HG03460 (cell line): ENCODE measurements around the gene IQGAP3.
"Not testable (repeated sequence)": the region's sequence is repeated elsewhere in the genome, so short reads cannot be mapped to it uniquely, and the experiment has no call there.

Experiments used
- ATAC-seq: cut with Tn5 transposase; IDR thresholded peaks from one replicate; pipeline ENCODE4 v1.9.1; 2021; ENCODE audit not compliant: unreplicated experiment

Gene IQGAP3

GRCh38 chr1:156571261-156571852 is 1.0 kb downstream of the IQGAP3 start:
- ATAC-seq: no peak

GRCh38 chr1:156566436-156566835 is 5.9 kb downstream of the IQGAP3 start:
- no peak for ATAC-seq

DNA sequence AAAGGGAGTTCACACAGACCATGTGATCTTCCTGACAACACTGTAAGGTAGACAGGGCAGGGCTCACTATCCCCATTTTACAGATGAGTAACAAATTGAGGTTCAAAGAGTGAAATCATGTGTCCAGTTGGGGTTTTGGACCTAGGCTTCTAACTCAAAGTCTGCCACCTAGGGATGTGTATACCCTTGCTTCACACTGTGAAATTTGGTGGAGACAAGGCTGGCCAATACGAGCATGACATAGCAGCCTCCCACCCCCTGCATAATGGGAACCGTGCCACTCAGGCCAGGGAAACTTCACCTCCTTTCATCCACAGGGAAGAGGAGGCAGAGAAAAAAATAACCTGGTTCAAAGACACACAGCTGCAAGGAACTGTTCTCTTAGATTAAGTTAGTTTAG is 6.8 kb downstream of the IQGAP3 start:
- no peak for ATAC-seq

DNA sequence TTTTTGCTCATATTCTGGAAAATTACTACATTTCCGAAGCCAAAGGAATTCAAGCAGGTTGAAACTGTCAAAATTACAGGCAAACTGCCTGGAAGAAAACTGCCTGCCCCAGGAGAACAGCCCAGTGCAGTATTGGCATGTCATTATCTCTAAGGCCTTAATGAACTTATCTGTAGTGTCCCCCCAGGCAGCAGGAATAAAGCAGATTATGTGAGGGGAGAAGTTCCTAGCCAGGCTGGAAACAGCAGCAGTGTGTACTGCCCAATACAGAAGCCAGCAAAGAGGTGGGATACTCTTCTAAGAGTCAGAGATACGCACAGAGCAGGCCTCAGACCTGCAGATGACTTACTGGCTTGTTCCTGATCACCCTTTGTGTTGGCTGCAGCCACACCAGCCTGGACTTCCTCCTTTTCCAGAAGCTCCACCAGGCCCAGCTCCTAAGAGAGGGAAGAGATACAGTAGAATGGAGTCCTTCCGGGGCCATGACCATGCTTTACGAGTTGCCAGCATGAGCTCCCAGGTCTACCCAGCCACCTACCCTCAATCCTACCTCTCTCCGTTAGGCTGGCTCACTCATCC is 11.7 kb downstream of the IQGAP3 start:
- ATAC-seq: no peak

DNA sequence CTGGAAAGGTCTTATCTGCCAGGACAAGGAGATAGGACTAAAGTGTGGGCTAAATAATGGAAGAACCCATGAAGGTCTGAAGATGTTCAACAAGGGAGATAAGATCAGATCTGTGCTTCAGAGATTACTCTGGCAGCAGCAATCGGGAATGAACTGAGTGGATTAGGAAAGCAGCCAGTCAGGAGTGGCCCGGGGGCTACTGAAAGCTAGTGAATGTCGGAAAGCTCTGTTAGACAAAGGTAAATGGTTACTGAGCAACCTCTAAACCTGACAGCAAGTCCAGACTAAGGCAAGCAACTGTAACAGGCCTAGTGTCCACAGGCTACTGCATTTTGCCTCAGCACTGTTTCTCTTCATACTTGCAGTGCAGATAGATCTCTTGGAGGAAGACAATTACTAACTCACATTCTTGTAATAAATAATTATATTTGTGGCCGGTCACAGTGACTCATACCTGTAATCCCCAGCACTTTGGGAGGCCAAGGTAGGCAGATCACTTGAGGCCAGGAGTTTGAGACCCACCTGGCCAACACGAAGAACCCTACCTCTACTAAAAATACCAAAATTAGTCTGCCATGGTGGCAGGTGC is 12.5 kb downstream of the IQGAP3 start:
- ATAC-seq: no peak

DNA sequence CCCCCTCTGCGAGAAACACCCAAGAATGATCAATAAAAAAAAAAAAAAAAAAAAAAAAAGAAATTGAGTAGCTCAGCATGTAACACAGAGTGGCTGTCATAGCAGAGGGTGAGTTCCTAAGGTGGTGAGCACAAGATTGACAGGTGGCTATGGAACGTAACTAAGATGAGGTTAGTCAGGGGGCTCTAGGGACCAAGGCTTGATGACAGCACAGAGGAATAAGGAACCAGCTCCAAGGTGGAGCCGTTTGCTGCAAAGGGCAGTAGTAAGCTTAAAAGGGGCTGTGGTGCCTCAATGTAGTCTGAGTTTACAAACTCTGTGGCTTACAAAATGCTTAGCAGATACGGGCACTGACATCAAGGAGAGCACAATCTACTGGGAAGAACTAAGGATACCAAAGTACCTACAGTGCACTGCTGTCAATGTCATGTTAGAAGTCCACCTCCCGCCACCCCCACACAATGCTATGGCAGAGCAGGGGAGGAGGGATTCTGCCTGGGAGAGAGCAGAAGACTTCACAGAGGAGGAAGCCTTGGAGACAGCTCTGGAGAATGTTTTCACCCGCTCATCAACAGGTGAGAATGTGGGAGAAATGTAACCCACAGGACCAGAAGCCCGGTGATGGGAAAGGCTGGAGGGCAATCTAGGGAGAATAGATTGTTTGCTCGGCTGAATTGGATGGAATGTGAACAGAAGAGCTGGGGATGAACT is 13.1 kb downstream of the IQGAP3 start:
- ATAC-seq: no peak

DNA sequence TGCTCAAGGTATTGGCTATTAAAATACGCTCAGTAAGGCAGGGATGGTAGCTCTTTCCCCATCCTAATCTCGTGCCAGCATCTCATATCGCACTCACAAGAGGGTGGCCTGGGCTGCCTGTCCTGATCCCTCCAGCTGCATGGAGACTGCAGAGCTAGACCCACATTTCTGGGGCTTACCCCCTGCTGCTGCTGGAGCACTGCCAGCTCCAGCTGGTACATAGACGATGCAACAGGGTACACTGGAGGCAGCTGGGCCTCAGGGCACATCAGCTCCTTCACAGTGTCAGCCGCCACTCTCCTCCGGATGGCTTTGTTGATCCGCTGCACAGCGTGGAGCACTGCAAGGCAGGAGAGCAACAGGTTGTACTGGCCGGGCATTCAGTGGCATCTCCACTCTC is 16.0 kb downstream of the IQGAP3 start:
- ATAC-seq: no peak

DNA sequence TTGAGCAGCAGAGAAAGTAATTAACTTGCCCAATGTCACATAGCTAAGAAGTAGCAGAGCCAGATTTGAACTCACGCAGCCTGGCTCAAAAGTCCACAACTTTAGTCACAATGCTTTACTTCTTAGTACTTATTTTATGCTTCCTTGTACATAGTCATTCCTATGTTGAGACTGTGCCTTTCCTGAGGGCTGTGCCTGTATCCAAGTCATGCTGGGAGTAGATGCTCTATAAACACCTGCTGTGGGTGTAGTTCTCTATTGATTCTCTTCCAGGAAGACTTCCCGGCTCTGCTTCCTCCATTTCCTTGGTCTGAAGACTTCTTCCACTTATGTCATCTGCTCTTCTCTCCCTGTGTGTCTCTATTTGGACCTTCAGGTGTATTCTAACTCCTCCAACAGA is 16.6 kb downstream of the IQGAP3 start:
- no peak for ATAC-seq

DNA sequence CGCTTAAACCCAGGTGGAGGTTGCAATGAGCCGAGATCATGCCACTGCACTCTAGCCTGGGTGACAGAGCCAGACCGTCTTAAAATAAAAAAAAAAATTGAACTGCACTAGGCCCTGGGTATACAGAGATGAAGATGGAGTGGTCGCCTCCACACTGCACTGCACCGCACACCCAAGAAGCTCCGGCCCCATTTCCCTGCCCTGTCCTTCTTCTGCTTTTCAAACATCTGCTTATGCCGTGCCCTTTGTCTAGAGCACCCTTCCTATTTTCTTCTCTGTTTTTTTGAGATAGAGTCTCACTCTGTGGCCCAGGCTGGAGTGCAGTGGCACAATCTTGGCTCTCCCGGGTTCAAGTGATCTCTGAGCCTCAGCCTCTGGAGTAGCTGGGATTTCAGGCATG is 17.4 kb downstream of the IQGAP3 start:
- ATAC-seq: no peak

- no peak for ATAC-seq
Observed at GRCh38 chr1:156553860-156554485, 18.4 kb downstream of the IQGAP3 start.

DNA sequence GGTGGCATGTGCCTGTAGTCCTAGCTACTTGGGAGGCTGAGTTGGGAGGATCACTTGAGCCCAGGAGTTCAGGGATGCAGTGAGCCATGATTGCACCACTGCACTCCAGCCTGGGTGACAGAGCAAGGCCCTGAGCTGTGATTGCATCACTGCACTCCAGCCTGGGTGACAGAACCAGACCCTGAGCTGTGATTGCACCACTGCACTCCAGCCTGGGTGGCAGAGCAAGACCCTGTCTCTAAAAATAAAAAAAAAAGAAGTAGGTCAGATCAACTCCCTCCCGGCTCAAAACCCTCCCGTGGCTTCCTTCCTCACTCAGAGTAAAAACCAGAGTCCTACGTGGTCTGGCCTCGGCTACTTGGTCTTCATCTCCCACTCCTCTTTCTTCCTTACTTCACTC is 19.4 kb downstream of the IQGAP3 start:
- not testable (repeated sequence) for ATAC-seq

DNA sequence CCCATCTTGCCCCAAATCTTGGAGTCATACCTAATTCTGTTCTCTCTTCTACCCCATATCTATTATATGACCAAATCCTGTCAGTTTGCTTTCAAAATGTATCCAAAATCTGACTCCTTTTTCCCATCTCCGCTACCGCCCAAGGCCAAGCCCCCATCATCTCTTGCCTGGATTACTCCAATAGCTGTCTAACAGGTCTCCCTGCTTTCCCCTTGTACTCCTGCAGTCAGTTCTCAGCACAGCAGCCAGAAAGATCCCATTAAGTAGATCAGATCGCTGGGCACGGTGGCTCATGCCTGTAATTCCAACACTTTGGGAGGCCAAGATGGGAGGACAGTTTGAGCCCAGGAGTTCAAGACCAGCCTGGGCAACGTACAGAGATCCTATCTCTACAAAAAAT is 19.8 kb downstream of the IQGAP3 start:
- no peak for ATAC-seq

DNA sequence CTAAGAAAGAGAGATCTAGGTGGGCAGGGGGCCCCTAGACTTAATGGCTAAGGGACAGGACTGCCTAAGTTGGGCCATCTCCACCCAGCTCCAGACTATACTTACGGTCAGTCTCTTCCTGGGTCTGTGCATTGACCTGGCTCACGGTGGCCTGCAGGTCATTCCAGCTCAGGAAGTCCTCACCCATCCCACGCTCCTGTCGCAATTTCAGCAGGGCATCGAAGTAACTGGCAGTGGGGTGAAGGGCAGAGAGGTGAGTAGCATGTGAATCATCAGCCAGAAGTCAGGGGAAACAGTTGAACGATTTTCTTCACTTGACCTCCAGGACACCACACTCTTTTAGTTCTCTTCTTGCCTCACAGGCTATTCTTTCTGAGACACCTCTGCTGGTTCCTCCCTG is 20.5 kb downstream of the IQGAP3 start:
- no peak for ATAC-seq

DNA sequence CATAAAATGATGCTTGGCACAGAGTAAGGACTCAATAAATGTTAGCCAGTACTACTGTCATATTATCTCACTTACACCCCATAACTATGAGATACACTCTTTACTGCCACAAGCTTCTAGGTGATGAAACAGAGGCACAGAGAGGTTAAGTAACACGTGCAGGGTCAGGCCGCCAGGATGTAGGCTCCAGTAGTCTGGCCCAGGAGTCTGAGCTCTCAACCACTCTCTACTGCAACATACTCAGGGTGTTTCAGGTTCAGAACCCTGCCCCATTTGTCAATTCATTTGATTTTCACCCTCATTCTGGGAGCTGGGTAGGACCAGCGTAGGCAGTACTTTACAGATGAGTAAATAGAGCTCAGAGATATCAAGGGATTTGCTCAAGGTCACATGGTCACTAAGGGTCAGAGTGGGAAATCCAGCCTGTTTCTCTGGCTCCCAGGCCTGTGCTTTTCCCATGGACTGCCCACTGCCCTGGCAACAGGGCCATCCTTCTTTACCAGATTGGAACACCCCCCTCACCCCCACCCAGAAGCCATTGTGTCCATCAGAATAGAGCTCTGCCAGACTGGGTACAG is 21.2 kb downstream of the IQGAP3 start:
- ATAC-seq: no peak

GRCh38 chr1:156550346-156550745 is 22.0 kb downstream of the IQGAP3 start:
- no peak for ATAC-seq

DNA sequence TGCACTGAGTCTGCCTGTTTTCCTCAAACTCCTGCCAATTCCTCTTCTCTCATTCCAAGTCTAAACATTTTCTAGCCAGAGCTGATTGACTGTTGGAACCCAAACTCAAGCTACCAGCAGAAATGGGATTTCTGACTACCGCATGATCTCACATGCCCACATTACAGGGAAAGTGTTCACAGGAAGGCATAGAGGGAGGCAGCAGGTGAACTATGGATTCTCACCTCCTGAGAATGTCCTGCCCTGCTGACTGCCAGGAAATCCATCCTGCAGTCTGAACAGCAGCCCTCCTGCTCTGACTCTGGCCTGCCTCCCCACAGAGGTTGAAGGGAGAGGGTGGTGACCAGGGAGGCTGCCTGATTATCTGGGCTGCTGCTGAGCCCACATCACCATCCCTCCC is 22.5 kb downstream of the IQGAP3 start:
- ATAC-seq: no peak

DNA sequence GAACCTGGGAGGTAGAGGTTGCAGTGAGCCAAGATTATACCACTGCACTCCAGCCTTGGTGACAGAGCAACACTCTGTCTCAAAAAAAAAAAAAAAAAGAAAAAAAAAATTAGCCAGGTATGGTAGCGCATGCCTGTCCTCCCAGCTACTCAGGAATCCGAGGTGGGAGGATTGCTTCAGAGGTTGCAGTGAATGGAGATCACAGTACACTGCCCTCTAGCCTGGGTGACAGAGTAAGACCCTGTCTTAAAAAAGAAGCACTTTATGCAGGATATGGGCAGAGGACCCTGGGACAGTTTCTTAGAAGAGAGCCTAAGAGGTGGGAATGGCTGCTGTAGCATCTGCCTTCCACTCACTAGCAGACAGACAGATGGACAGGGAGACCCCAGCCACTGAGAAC is 23.0 kb downstream of the IQGAP3 start:
- no peak for ATAC-seq

DNA sequence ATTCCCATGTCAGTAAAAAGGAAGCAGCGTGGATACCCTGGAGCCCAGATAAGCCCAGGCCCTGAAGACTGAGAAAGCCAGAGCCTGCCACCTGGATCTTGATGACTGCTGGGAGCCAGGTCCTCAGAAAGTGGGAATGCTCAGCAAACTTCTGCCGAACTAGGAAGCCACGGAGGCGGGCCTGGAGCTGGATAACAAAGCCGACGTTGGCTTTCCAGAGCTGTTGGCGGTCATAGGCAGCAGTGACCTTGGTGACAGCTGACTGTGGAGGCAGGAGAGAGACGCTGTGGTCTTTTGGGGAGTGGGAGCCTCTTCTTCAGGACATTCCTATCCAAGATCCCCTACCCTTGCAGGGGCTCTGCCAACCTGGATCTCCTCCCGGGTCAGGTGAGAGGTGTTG is 24.4 kb downstream of the IQGAP3 start:
- no peak for ATAC-seq

GRCh38 chr1:156547434-156547833 is 24.9 kb downstream of the IQGAP3 start:
- ATAC-seq: no peak

- no peak for ATAC-seq
Observed at GRCh38 chr1:156546267-156546666, 26.1 kb downstream of the IQGAP3 start.

- ATAC-seq: no peak
Observed at GRCh38 chr1:156544592-156545102, 27.7 kb downstream of the IQGAP3 start.
